ENCODE data around the gene CHCHD3.
A peak's percentile ranks its signal among the peaks of the same experiment; 100 is the strongest.

CHCHD3 gene

GRCh38 chr7:132943645-132944044 lies 138.2 kb downstream of the CHCHD3 start:
- Histone ChIP-seq H3K36me3 (ENCODE audit: control insufficient read depth, insufficient read depth, low read length, severe bottlenecking) (no peaks in the 10 kb centered on the region), H3K4me1 (ENCODE audit: control insufficient read depth, insufficient read depth, low read length) (no peaks in the 10 kb centered on the region), H3K9ac (ENCODE audit: low read length) (no peak overlapping the region), H3K27me3 (replicated peaks; ENCODE audit: control insufficient read depth, insufficient read depth, low read length) (no peaks in the 10 kb centered on the region), H3K9me3 (ENCODE audit: control insufficient read depth, low read length) (no peaks in the 10 kb centered on the region), H3K4me3 (ENCODE audit: low read length) (no peak overlapping the region)
- DNase-seq (ENCODE audit: low read depth) = no peak

DNA sequence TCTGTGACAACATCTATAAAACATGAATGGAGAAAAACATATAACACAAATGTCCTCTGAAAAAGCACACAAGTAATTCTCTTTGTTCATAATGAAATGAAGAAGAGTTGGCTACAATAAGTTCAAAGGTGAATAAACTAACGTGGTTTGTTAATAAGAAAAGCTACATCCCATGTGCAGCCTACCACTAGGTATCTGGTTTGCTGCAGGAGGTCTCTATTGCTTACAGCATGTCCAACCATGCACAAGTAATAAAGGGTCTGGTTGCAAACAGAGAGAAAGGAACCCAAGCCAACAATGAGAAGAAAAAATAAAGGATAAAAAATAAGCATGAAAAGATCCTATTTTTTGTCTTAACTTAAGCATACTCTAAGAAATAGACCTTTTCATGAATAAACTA lies 139.2 kb downstream of the CHCHD3 start:
- Histone ChIP-seq H3K27me3 (replicated peaks; ENCODE audit: control insufficient read depth, insufficient read depth, low read length) (no peaks in the 10 kb centered on the region), H3K9ac (ENCODE audit: low read length) (no peak overlapping the region), H3K4me1 (ENCODE audit: control insufficient read depth, insufficient read depth, low read length) (no peaks in the 10 kb centered on the region), H3K4me3 (ENCODE audit: low read length) (no peak overlapping the region), H3K9me3 (ENCODE audit: control insufficient read depth, low read length) (no peaks in the 10 kb centered on the region), H3K36me3 (ENCODE audit: control insufficient read depth, insufficient read depth, low read length, severe bottlenecking) (no peaks in the 10 kb centered on the region)
- no peak for DNase-seq (ENCODE audit: low read depth)

GRCh38 chr7:132941905-132942304 lies 140.0 kb downstream of the CHCHD3 start:
- Histone ChIP-seq H3K27me3 (replicated peaks; ENCODE audit: control insufficient read depth, insufficient read depth, low read length) (no peaks in the 10 kb centered on the region), H3K4me1 (ENCODE audit: control insufficient read depth, insufficient read depth, low read length) (peaks cover 5% of the 10 kb centered on the region), H3K9me3 (ENCODE audit: control insufficient read depth, low read length) (no peaks in the 10 kb centered on the region), H3K4me3 (ENCODE audit: low read length) (no peak overlapping the region), H3K9ac (ENCODE audit: low read length) (no peak overlapping the region), H3K36me3 (ENCODE audit: control insufficient read depth, insufficient read depth, low read length, severe bottlenecking) (no peaks in the 10 kb centered on the region)
- no peak for DNase-seq (ENCODE audit: low read depth)

- DNase-seq (ENCODE audit: low read depth) = no peak
Measured at GRCh38 chr7:132941428-132941827, 140.5 kb downstream of the CHCHD3 start.

GRCh38 chr7:132940084-132940483 lies 141.8 kb downstream of the CHCHD3 start:
- no peak overlapping the region for H3K4me3 ChIP-seq (ENCODE audit: low read length)
- no peak for DNase-seq (ENCODE audit: low read depth)
- H3K9me3 ChIP-seq (ENCODE audit: control insufficient read depth, low read length) = no peaks in the 10 kb centered on the region
- peaks cover 9% of the 10 kb centered on the region for H3K4me1 ChIP-seq (ENCODE audit: control insufficient read depth, insufficient read depth, low read length)
- H3K36me3 ChIP-seq (ENCODE audit: control insufficient read depth, insufficient read depth, low read length, severe bottlenecking) = no peaks in the 10 kb centered on the region
- H3K27me3 ChIP-seq (replicated peaks; ENCODE audit: control insufficient read depth, insufficient read depth, low read length) = no peaks in the 10 kb centered on the region
- no peak overlapping the region for H3K9ac ChIP-seq (ENCODE audit: low read length)

More at GRCh38 chr7:132941428-132941827, 140.5 kb downstream of the CHCHD3 start:
- Histone ChIP-seq H3K4me3 (ENCODE audit: low read length) (no peak overlapping the region), H3K27me3 (replicated peaks; ENCODE audit: control insufficient read depth, insufficient read depth, low read length) (no peaks in the 10 kb centered on the region), H3K4me1 (ENCODE audit: control insufficient read depth, insufficient read depth, low read length) (peaks cover 9% of the 10 kb centered on the region), H3K9ac (ENCODE audit: low read length) (no peak overlapping the region), H3K36me3 (ENCODE audit: control insufficient read depth, insufficient read depth, low read length, severe bottlenecking) (no peaks in the 10 kb centered on the region), H3K9me3 (ENCODE audit: control insufficient read depth, low read length) (no peaks in the 10 kb centered on the region)

DNA sequence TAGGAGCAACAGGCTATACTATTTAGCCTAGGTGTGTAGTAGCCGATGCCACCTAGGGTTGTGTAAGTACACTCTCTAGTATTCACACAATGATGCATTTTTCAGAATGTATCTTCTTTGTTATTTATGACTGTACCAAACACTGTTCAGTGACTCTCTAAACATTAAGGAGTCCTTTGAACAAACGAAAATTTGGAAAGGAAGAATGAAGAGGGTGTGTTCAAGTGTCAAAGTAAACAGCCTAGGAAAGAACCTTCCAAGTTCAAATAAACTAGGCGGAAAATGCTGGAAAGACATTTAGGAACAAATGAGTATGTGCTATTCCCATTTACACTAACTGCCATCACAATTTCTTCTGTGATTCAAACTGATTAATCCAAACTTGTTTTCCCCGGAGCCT lies 142.4 kb downstream of the CHCHD3 start:
- Histone ChIP-seq H3K4me3 (ENCODE audit: low read length) (no peak overlapping the region), H3K27me3 (replicated peaks; ENCODE audit: control insufficient read depth, insufficient read depth, low read length) (no peaks in the 10 kb centered on the region), H3K9ac (ENCODE audit: low read length) (no peak overlapping the region), H3K9me3 (ENCODE audit: control insufficient read depth, low read length) (no peaks in the 10 kb centered on the region), H3K36me3 (ENCODE audit: control insufficient read depth, insufficient read depth, low read length, severe bottlenecking) (no peaks in the 10 kb centered on the region), H3K4me1 (ENCODE audit: control insufficient read depth, insufficient read depth, low read length) (peaks cover 9% of the 10 kb centered on the region)
- no peak for DNase-seq (ENCODE audit: low read depth)

DNA sequence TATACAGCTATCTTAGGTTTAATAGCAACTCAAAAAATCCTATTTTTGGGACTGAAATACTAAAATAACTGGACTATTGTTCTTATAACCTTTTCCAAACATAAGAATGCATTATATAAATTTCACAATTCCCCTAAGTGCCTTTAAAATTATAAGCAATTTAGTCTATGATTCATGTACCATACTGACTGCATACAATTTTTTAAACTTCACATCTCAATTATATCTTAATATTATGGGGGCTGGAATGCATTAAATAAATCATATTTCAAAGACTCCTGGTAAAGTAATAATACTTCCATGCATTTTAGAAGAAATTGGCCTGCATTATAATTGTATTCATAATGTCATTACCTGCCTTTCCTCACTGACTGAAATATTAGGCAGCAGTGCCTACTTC lies 144.6 kb downstream of the CHCHD3 start:
- H3K36me3 ChIP-seq (ENCODE audit: control insufficient read depth, insufficient read depth, low read length, severe bottlenecking) = no peaks in the 10 kb centered on the region
- no peaks in the 10 kb centered on the region for H3K9me3 ChIP-seq (ENCODE audit: control insufficient read depth, low read length)
- H3K9ac ChIP-seq (ENCODE audit: low read length) = no peak overlapping the region
- no peaks in the 10 kb centered on the region for H3K27me3 ChIP-seq (replicated peaks; ENCODE audit: control insufficient read depth, insufficient read depth, low read length)
- no peak overlapping the region for H3K4me3 ChIP-seq (ENCODE audit: low read length)
- peaks cover 23% of the 10 kb centered on the region for H3K4me1 ChIP-seq (ENCODE audit: control insufficient read depth, insufficient read depth, low read length)
- DNase-seq (ENCODE audit: low read depth) = peak; percentile 7

GRCh38 chr7:132935608-132936007 lies 146.3 kb downstream of the CHCHD3 start:
- Histone ChIP-seq H3K4me1 (ENCODE audit: control insufficient read depth, insufficient read depth, low read length) (peaks cover 25% of the 10 kb centered on the region), H3K4me3 (ENCODE audit: low read length) (no peak overlapping the region), H3K9ac (ENCODE audit: low read length) (no peak overlapping the region), H3K36me3 (ENCODE audit: control insufficient read depth, insufficient read depth, low read length, severe bottlenecking) (no peaks in the 10 kb centered on the region), H3K27me3 (replicated peaks; ENCODE audit: control insufficient read depth, insufficient read depth, low read length) (no peaks in the 10 kb centered on the region), H3K9me3 (ENCODE audit: control insufficient read depth, low read length) (no peaks in the 10 kb centered on the region)
- no peak for DNase-seq (ENCODE audit: low read depth)

GRCh38 chr7:132934017-132934416 lies 147.9 kb downstream of the CHCHD3 start:
- Histone ChIP-seq H3K27me3 (replicated peaks; ENCODE audit: control insufficient read depth, insufficient read depth, low read length) (no peaks in the 10 kb centered on the region), H3K4me3 (ENCODE audit: low read length) (no peak overlapping the region)

GRCh38 chr7:132933072-132933458 lies 148.8 kb downstream of the CHCHD3 start:
- peak; percentile 68 for DNase-seq (ENCODE audit: low read depth)
- Histone ChIP-seq H3K9me3 (ENCODE audit: control insufficient read depth, low read length) (no peaks in the 10 kb centered on the region), H3K4me1 (ENCODE audit: control insufficient read depth, insufficient read depth, low read length) (peaks cover 25% of the 10 kb centered on the region)

More at GRCh38 chr7:132934017-132934416, 147.9 kb downstream of the CHCHD3 start:
- Histone ChIP-seq H3K9ac (ENCODE audit: low read length) (no peak overlapping the region), H3K36me3 (ENCODE audit: control insufficient read depth, insufficient read depth, low read length, severe bottlenecking) (no peaks in the 10 kb centered on the region), H3K4me1 (ENCODE audit: control insufficient read depth, insufficient read depth, low read length) (peaks cover 25% of the 10 kb centered on the region), H3K9me3 (ENCODE audit: control insufficient read depth, low read length) (no peaks in the 10 kb centered on the region)
- no peak for DNase-seq (ENCODE audit: low read depth)

DNA sequence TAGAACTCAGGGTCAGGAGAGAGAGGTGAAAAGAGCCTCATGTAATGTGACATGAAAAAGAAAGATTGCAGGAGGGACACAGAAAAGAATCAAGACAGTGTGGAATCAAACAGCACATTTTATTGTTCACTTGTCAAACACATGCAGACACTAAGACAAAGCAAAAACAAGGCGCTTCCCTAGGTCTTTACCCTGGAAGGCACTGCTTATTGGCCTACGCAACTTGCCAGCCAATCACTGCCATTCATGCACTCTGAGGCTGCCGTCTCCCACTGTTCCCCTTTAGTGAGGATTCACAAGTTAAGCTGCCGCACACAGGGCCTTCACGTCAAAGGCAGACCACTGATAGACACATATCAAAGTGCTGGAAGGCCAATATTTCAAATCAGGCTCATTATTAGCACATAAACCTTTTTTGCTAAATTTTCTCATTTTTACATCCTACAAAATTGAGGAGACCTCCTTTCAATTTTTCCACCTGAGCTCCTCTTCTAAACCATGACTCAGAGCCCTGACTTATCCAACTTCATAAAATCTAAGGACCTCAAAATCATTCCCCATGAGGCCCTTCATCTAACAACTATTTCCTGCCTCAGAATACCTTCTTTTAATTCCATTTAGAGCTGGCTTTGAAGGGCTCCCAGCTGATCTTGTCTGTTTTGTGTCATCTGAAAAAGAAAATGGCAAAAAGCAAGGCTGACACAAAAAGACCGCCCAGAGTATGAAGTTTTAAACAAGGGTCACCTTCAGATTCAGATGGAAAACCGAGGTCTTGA lies 149.4 kb downstream of the CHCHD3 start:
- no peak for DNase-seq (ENCODE audit: low read depth)
- H3K9ac ChIP-seq (ENCODE audit: low read length) = peak overlapping the region; percentile 19
- H3K4me1 ChIP-seq (ENCODE audit: control insufficient read depth, insufficient read depth, low read length) = peaks cover 25% of the 10 kb centered on the region
- H3K4me3 ChIP-seq (ENCODE audit: low read length) = peak overlapping the region; percentile 52
- no peaks in the 10 kb centered on the region for H3K36me3 ChIP-seq (ENCODE audit: control insufficient read depth, insufficient read depth, low read length, severe bottlenecking)
- H3K9me3 ChIP-seq (ENCODE audit: control insufficient read depth, low read length) = no peaks in the 10 kb centered on the region
- no peaks in the 10 kb centered on the region for H3K27me3 ChIP-seq (replicated peaks; ENCODE audit: control insufficient read depth, insufficient read depth, low read length)

More at GRCh38 chr7:132933072-132933458, 148.8 kb downstream of the CHCHD3 start:
- H3K27me3 ChIP-seq (replicated peaks; ENCODE audit: control insufficient read depth, insufficient read depth, low read length) = no peaks in the 10 kb centered on the region
- H3K36me3 ChIP-seq (ENCODE audit: control insufficient read depth, insufficient read depth, low read length, severe bottlenecking) = no peaks in the 10 kb centered on the region
- peak overlapping the region; percentile 19 for H3K9ac ChIP-seq (ENCODE audit: low read length)
- peak overlapping the region; percentile 52 for H3K4me3 ChIP-seq (ENCODE audit: low read length)

- Histone ChIP-seq H3K36me3 (ENCODE audit: control insufficient read depth, insufficient read depth, low read length, severe bottlenecking) (no peaks in the 10 kb centered on the region), H3K4me1 (ENCODE audit: control insufficient read depth, insufficient read depth, low read length) (peaks cover 16% of the 10 kb centered on the region), H3K27me3 (replicated peaks; ENCODE audit: control insufficient read depth, insufficient read depth, low read length) (no peaks in the 10 kb centered on the region), H3K9me3 (ENCODE audit: control insufficient read depth, low read length) (no peaks in the 10 kb centered on the region), H3K9ac (ENCODE audit: low read length) (no peak overlapping the region), H3K4me3 (ENCODE audit: low read length) (no peak overlapping the region)
- DNase-seq (ENCODE audit: low read depth) = no peak
Measured at GRCh38 chr7:132930881-132931280, 151.0 kb downstream of the CHCHD3 start.
